HL-60 (cell line): ENCODE measurements around the gene ZNF140.

Experiments
- REST ChIP-seq: IDR thresholded peaks from 2 replicates; pipeline ENCODE4 v1.6.1; 2012; ENCODE audit warnings: low read depth; ENCODE audit not compliant: insufficient replicate concordance
- TF ChIP-seq, protein P1 (sequence below): IDR thresholded peaks from one replicate; pipeline ENCODE4 v1.5.1; 2011; ENCODE audit warnings: low read length, control low read depth, inconsistent platforms; ENCODE audit not compliant: insufficient read depth

DNA sequence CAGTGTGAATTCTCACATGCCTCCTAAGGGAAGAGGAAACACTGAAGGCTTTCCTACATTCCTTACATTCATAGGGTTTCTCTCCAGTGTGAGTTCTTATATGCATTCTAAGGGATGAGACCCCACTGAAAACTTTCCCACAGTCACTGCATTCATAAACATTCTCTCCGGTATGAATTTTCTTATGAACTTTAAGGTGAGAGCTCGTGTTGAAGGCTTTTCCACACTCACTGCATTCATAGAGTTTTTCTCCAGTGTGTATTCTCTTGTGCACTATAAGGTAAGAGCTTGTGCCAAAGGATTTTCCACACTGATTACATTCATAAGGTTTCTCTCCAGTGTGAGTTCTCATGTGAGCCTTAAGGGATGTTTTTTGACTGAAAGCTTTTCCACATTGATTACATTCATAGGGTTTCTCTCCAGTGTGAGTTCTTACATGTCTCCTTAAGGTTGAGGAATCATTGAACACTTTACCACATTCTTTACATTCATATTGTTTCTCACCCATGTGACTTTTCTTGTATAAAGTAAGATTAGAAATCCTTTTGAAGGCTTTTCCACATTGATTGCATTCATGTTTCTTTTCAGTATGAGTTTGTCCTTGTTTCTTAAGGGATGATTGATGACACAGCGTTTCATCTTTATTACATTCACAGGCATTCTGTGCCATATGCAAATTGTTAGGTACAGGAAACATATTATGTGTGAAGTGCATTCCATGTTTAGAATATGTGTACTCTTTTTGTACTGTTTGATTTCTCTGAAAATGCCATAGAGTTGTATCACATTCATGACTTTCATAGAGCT lies 39.9 kb downstream of the ZNF140 start:
- TF ChIP-seq, protein P1, sequence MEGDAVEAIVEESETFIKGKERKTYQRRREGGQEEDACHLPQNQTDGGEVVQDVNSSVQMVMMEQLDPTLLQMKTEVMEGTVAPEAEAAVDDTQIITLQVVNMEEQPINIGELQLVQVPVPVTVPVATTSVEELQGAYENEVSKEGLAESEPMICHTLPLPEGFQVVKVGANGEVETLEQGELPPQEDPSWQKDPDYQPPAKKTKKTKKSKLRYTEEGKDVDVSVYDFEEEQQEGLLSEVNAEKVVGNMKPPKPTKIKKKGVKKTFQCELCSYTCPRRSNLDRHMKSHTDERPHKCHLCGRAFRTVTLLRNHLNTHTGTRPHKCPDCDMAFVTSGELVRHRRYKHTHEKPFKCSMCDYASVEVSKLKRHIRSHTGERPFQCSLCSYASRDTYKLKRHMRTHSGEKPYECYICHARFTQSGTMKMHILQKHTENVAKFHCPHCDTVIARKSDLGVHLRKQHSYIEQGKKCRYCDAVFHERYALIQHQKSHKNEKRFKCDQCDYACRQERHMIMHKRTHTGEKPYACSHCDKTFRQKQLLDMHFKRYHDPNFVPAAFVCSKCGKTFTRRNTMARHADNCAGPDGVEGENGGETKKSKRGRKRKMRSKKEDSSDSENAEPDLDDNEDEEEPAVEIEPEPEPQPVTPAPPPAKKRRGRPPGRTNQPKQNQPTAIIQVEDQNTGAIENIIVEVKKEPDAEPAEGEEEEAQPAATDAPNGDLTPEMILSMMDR: no peak
- TF ChIP-seq REST: no peak
